WTC11 (cell line): Measurements from ENCODE around the gene FZD10. TPM values are rescaled to one million over a fixed set of nuclear protein-coding genes. Genes with fewer than 3 reads are reported as not detected.

Source experiments
- ATAC-seq: fragments of 200-7000 bp; cut with Tn5 transposase; 2 replicates; pipeline ENCODE4 v1.10.0; 2021; ENCODE audit warnings: mild to moderate bottlenecking, moderate library complexity
- CTCF ChIA-PET: fragments of 300-600 bp; sonication (Branson Sonifier 250); formaldehyde crosslinking; loops from one replicate; lab custom pipeline; 2021; ENCODE audit warnings: antibody characterized with exemption; lab: Charles Lee
- POLR2A ChIA-PET: fragments of 350-600 bp; sonication (Branson Sonifier 250); formaldehyde crosslinking; loops from one replicate; lab custom pipeline; 2021; ENCODE audit warnings: antibody characterized with exemption; lab: Charles Lee
- DNase-seq: peaks from one replicate; pipeline ENCODE4 v3.0.0; 2021; ENCODE audit warnings: low spot score
- H3K27ac Mint-ChIP-seq: 2 replicates; pipeline ENCODE4 v1.8.0; 2021; ENCODE audit warnings: mixed read lengths
- H3K27me3 Mint-ChIP-seq: 2 replicates; pipeline ENCODE4 v1.8.0; 2021; ENCODE audit warnings: low read depth, mild to moderate bottlenecking, moderate library complexity, mixed read lengths
- H3K36me3 Mint-ChIP-seq: 2 replicates; pipeline ENCODE4 v1.8.0; 2021; ENCODE audit warnings: mixed read lengths
- H3K4me1 Mint-ChIP-seq: 2 replicates; pipeline ENCODE4 v1.8.0; 2022; ENCODE audit warnings: mixed read lengths
- H3K4me3 Mint-ChIP-seq: 2 replicates; pipeline ENCODE4 v1.8.0; 2021; ENCODE audit warnings: mild to moderate bottlenecking, moderate library complexity, mixed read lengths
- H3K9me3 Mint-ChIP-seq: 2 replicates; pipeline ENCODE4 v1.8.0; 2021; ENCODE audit warnings: mixed read lengths
- ATF1 ChIP-seq: sonication (generic); formaldehyde crosslinking; IDR thresholded peaks from 2 replicates; pipeline ENCODE4 v1.8.1; 2023; ENCODE audit warnings: mild to moderate bottlenecking, moderate library complexity, missing genetic modification reagents
- CBFB ChIP-seq: sonication (generic); formaldehyde crosslinking; IDR thresholded peaks from 2 replicates; pipeline ENCODE4 v1.8.1; 2022; ENCODE audit warnings: mild to moderate bottlenecking, low read depth, missing genetic modification reagents
- ESRRA ChIP-seq: sonication (generic); formaldehyde crosslinking; IDR thresholded peaks from 2 replicates; pipeline ENCODE4 v1.8.1; 2022; ENCODE audit warnings: mild to moderate bottlenecking, missing genetic modification reagents, borderline replicate concordance
- FOXP1 ChIP-seq: sonication (generic); formaldehyde crosslinking; IDR thresholded peaks from 2 replicates; pipeline ENCODE4 v1.8.0; 2022; ENCODE audit warnings: missing genetic modification reagents, mild to moderate bottlenecking, moderate library complexity, borderline replicate concordance
- HMGA2 ChIP-seq: fragments of 250-450 bp; sonication (Bioruptor Pico); IDR thresholded peaks from 2 replicates; pipeline ENCODE4 v1.4.0; 2021; ENCODE audit warnings: mild to moderate bottlenecking, moderate library complexity
- NFATC4 ChIP-seq: fragments of 250-450 bp; sonication (Bioruptor Pico); IDR thresholded peaks from 2 replicates; pipeline ENCODE4 v1.9.0; 2021; ENCODE audit warnings: mild to moderate bottlenecking
- NR1H2 ChIP-seq: sonication (generic); formaldehyde crosslinking; IDR thresholded peaks from 2 replicates; pipeline ENCODE4 v1.9.0; 2021; ENCODE audit warnings: mild to moderate bottlenecking, moderate library complexity, missing genetic modification reagents
- PRRX2 ChIP-seq: fragments of 250-450 bp; sonication (Bioruptor Pico); IDR thresholded peaks from 2 replicates; pipeline ENCODE4 v1.8.0; 2021; ENCODE audit warnings: mild to moderate bottlenecking
- TP53 ChIP-seq: sonication (generic); formaldehyde crosslinking; IDR thresholded peaks from 2 replicates; pipeline ENCODE4 v1.8.1; 2023; ENCODE audit warnings: mild to moderate bottlenecking, missing genetic modification reagents
- ZNF317 ChIP-seq: sonication (generic); formaldehyde crosslinking; IDR thresholded peaks from 2 replicates; pipeline ENCODE4 v1.8.1; 2023; ENCODE audit warnings: low read depth, mild to moderate bottlenecking, moderate library complexity, missing genetic modification reagents, borderline replicate concordance
- ZNF416 ChIP-seq: fragments of 250-450 bp; sonication (Bioruptor Pico); IDR thresholded peaks from 2 replicates; pipeline ENCODE4 v1.9.0; 2021; ENCODE audit warnings: mild to moderate bottlenecking, inconsistent platforms
- total RNA-seq: library from RNA; stranded (reverse); gene quantifications from 3 replicates; pipeline ENCODE4 v1.2.3, GENCODE V29; 2021
- TF ChIP-seq, protein P1 (sequence below): fragments of 250-450 bp; sonication (Bioruptor Pico); IDR thresholded peaks from 2 replicates; pipeline ENCODE4 v1.9.0; 2021; ENCODE audit warnings: mild to moderate bottlenecking, borderline replicate concordance
- TF ChIP-seq, protein P2 (sequence below): sonication (generic); formaldehyde crosslinking; IDR thresholded peaks from 2 replicates; pipeline ENCODE4 v1.8.1; 2022; ENCODE audit warnings: mild to moderate bottlenecking, moderate library complexity, missing genetic modification reagents
- TF ChIP-seq, protein P3 (sequence below): fragments of 250-450 bp; sonication (Bioruptor Pico); IDR thresholded peaks from 2 replicates; pipeline ENCODE4 v1.8.0; 2021; ENCODE audit warnings: mild to moderate bottlenecking
- TF ChIP-seq, protein P4 (sequence below): sonication (generic); formaldehyde crosslinking; IDR thresholded peaks from 2 replicates; pipeline ENCODE4 v1.8.1; 2022; ENCODE audit warnings: missing genetic modification reagents, borderline replicate concordance
- TF ChIP-seq, protein P5 (sequence below): sonication (generic); formaldehyde crosslinking; IDR thresholded peaks from 2 replicates; pipeline ENCODE4 v1.8.1; 2022; ENCODE audit warnings: low read depth, missing genetic modification reagents, borderline replicate concordance

The FZD10 gene
- total RNA-seq, 1 experiment from 2014 or later: 1.1 TPM

DNA sequence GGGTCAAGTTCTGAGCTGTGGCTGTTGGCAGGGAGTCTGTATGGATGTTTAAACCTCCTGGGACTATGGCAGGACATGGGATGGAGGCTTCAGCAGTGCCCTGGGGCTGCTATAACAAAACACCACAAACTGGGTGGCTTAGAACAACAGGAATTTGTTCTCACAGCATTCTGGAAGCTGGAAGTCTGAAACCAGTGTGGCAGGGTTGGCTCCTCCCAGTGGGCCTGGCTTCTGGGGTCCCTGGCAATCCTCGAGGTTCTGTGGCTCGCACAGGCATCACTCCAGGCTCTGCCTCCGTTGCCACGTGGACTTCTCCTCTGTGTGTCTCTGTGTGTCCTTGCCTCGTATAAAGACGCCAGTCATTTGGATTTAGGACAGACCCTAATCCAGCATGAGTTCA lies 39.9 kb downstream of the FZD10 start (continued):
- TF ChIP-seq, protein P1, sequence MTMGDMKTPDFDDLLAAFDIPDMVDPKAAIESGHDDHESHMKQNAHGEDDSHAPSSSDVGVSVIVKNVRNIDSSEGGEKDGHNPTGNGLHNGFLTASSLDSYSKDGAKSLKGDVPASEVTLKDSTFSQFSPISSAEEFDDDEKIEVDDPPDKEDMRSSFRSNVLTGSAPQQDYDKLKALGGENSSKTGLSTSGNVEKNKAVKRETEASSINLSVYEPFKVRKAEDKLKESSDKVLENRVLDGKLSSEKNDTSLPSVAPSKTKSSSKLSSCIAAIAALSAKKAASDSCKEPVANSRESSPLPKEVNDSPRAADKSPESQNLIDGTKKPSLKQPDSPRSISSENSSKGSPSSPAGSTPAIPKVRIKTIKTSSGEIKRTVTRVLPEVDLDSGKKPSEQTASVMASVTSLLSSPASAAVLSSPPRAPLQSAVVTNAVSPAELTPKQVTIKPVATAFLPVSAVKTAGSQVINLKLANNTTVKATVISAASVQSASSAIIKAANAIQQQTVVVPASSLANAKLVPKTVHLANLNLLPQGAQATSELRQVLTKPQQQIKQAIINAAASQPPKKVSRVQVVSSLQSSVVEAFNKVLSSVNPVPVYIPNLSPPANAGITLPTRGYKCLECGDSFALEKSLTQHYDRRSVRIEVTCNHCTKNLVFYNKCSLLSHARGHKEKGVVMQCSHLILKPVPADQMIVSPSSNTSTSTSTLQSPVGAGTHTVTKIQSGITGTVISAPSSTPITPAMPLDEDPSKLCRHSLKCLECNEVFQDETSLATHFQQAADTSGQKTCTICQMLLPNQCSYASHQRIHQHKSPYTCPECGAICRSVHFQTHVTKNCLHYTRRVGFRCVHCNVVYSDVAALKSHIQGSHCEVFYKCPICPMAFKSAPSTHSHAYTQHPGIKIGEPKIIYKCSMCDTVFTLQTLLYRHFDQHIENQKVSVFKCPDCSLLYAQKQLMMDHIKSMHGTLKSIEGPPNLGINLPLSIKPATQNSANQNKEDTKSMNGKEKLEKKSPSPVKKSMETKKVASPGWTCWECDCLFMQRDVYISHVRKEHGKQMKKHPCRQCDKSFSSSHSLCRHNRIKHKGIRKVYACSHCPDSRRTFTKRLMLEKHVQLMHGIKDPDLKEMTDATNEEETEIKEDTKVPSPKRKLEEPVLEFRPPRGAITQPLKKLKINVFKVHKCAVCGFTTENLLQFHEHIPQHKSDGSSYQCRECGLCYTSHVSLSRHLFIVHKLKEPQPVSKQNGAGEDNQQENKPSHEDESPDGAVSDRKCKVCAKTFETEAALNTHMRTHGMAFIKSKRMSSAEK (CRISPR knock-in tag): no peak
- TF ChIP-seq PRRX2 (CRISPR knock-in tag) (no peak), ATF1 (CRISPR knock-in tag) (no peak), TP53 (no peak), CBFB (no peak), ZNF416 (CRISPR knock-in tag) (no peak), HMGA2 (no peak), FOXP1 (CRISPR knock-in tag) (no peak)
- TF ChIP-seq, protein P2, sequence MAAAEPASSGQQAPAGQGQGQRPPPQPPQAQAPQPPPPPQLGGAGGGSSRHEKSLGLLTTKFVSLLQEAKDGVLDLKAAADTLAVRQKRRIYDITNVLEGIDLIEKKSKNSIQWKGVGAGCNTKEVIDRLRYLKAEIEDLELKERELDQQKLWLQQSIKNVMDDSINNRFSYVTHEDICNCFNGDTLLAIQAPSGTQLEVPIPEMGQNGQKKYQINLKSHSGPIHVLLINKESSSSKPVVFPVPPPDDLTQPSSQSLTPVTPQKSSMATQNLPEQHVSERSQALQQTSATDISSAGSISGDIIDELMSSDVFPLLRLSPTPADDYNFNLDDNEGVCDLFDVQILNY (CRISPR knock-in tag): no peak
- TF ChIP-seq, protein P3, sequence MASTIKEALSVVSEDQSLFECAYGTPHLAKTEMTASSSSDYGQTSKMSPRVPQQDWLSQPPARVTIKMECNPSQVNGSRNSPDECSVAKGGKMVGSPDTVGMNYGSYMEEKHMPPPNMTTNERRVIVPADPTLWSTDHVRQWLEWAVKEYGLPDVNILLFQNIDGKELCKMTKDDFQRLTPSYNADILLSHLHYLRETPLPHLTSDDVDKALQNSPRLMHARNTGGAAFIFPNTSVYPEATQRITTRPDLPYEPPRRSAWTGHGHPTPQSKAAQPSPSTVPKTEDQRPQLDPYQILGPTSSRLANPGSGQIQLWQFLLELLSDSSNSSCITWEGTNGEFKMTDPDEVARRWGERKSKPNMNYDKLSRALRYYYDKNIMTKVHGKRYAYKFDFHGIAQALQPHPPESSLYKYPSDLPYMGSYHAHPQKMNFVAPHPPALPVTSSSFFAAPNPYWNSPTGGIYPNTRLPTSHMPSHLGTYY (CRISPR knock-in tag): no peak
- TF ChIP-seq, protein P4, sequence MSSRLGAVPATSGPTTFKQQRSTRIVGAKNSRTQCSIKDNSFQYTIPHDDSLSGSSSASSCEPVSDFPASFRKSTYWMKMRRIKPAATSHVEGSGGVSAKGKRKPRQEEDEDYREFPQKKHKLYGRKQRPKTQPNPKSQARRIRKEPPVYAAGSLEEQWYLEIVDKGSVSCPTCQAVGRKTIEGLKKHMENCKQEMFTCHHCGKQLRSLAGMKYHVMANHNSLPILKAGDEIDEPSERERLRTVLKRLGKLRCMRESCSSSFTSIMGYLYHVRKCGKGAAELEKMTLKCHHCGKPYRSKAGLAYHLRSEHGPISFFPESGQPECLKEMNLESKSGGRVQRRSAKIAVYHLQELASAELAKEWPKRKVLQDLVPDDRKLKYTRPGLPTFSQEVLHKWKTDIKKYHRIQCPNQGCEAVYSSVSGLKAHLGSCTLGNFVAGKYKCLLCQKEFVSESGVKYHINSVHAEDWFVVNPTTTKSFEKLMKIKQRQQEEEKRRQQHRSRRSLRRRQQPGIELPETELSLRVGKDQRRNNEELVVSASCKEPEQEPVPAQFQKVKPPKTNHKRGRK (CRISPR knock-in tag): no peak

DNA sequence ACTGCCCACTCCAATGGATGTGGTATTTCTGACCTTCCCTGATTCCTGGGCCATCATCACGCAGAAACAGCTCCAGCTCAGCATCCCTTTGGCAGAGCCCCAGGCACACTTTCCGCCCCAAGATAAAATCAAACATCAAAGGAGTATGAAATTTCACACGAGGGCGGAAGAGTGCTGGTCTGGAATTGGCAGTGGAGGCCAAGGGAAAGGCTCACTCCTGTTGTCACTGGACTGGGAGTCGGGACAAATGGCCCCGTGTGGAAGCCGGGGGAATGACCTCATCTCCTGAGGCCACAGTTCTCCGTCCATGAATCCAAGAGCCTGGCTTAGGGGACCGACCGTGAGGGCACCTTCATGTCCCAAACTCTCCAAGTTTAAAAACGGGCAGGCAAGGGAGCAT lies 40.9 kb downstream of the FZD10 start:
- Mint-ChIP-seq H3K27me3 (peaks cover 21% of the 10 kb centered on the region), H3K27ac (no peak overlapping the region), H3K4me3 (no peak overlapping the region), H3K9me3 (peaks cover 64% of the 10 kb centered on the region), H3K36me3 (peaks cover 62% of the 10 kb centered on the region), H3K4me1 (no peaks in the 10 kb centered on the region)
- ChIA-PET CTCF (no interaction called here), POLR2A (no interaction called here)
- DNase-seq (no peak), ATAC-seq (no peak)
- no peak for TF ChIP-seq ZNF317 (CRISPR knock-in tag)
- TF ChIP-seq, protein P5, sequence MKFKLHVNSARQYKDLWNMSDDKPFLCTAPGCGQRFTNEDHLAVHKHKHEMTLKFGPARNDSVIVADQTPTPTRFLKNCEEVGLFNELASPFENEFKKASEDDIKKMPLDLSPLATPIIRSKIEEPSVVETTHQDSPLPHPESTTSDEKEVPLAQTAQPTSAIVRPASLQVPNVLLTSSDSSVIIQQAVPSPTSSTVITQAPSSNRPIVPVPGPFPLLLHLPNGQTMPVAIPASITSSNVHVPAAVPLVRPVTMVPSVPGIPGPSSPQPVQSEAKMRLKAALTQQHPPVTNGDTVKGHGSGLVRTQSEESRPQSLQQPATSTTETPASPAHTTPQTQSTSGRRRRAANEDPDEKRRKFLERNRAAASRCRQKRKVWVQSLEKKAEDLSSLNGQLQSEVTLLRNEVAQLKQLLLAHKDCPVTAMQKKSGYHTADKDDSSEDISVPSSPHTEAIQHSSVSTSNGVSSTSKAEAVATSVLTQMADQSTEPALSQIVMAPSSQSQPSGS (CRISPR knock-in tag): no peak
- TF ChIP-seq NFATC4 (CRISPR knock-in tag): no peak
- no peak for TF ChIP-seq NR1H2
- no peak for TF ChIP-seq ESRRA (CRISPR knock-in tag)
